IMR-90 (cell line): Measurements from ENCODE around the gene COL4A2. TPM values are rescaled to one million over a fixed set of nuclear protein-coding genes. Genes with fewer than 3 reads are reported as not detected.

ENCODE experiments used
- ATAC-seq: fragments of 200-7000 bp; cut with Tn5 transposase; 2 replicates; pipeline ENCODE4 v1.9.1; 2020; ENCODE audit warnings: low read depth, mild to moderate bottlenecking, moderate library complexity
- BruUV-seq: library from RNA; stranded (reverse); fragments of 400-500 nt; replicated peaks from 2 replicates; lab custom pipeline; 2021; lab: Mats Ljungman, UMichigan
- CTCF ChIA-PET: fragments of 300-600 bp; formaldehyde crosslinking; extraction: SDS; loops from one replicate; lab custom pipeline; 2021; ENCODE audit warnings: antibody characterized with exemption; lab: Yijun Ruan, JAX
- POLR2A ChIA-PET: fragments of 300-600 bp; sonication (Branson Sonifier 250); formaldehyde crosslinking; loops from one replicate; lab custom pipeline; 2022; ENCODE audit warnings: antibody characterized with exemption; ENCODE audit not compliant: unreplicated experiment; lab: Charles Lee
- DNase-seq: peaks from one replicate; pipeline ENCODE4 v3.0.0; 2013
- H2AFZ ChIP-seq: replicated peaks from 2 replicates; pipeline ENCODE3; 2013; ENCODE audit warnings: low read length, mild to moderate bottlenecking; ENCODE audit not compliant: poor library complexity
- H2AK5ac ChIP-seq: 2 replicates; pipeline ENCODE4 v1.6.1; 2013; ENCODE audit warnings: low read depth, low read length, inconsistent platforms
- H2AK9ac ChIP-seq: replicated peaks from 2 replicates; pipeline ENCODE3; 2013; ENCODE audit warnings: mild to moderate bottlenecking, low read depth, low read length, moderate library complexity; ENCODE audit not compliant: poor library complexity
- H2BK120ac ChIP-seq: 2 replicates; pipeline ENCODE4 v1.6.1; 2013; ENCODE audit warnings: low read depth, low read length, inconsistent platforms
- H2BK15ac ChIP-seq: 3 replicates; pipeline ENCODE4 v1.6.1; 2013; ENCODE audit warnings: low read depth, low read length, inconsistent platforms
- H2BK20ac ChIP-seq: 2 replicates; pipeline ENCODE4 v1.6.1; 2013; ENCODE audit warnings: low read depth, mild to moderate bottlenecking, inconsistent platforms, low read length, moderate library complexity
- H2BK5ac ChIP-seq: 2 replicates; pipeline ENCODE4 v1.6.1; 2013; ENCODE audit warnings: mild to moderate bottlenecking, low read depth, low read length, inconsistent platforms; ENCODE audit not compliant: poor library complexity, severe bottlenecking
- H3K14ac ChIP-seq: replicated peaks from 2 replicates; pipeline ENCODE4 v1.6.1; 2013; ENCODE audit warnings: low read depth, low read length, inconsistent platforms
- H3K18ac ChIP-seq: 2 replicates; pipeline ENCODE4 v1.6.1; 2013; ENCODE audit warnings: low read depth, low read length, control low read depth
- H3K23ac ChIP-seq: 2 replicates; pipeline ENCODE4 v1.6.1; 2013; ENCODE audit warnings: low read depth, low read length, inconsistent platforms
- H3K27ac ChIP-seq: 2 replicates; pipeline ENCODE4 v1.5.1; 2013; ENCODE audit warnings: mild to moderate bottlenecking, control low read depth, low read length; ENCODE audit not compliant: insufficient read depth
- H3K27me3 ChIP-seq: 2 replicates; pipeline ENCODE4 v1.6.1; 2013; ENCODE audit warnings: low read length; ENCODE audit not compliant: control insufficient read depth, insufficient read depth
- H3K36me3 ChIP-seq: 2 replicates; pipeline ENCODE4 v1.6.1; 2013; ENCODE audit warnings: low read length, mixed read lengths; ENCODE audit not compliant: control insufficient read depth, insufficient read depth
- H3K4ac ChIP-seq: 2 replicates; pipeline ENCODE4 v1.6.1; 2013; ENCODE audit warnings: low read depth, low read length, inconsistent platforms
- H3K4me1 ChIP-seq: 2 replicates; pipeline ENCODE4 v1.6.1; 2013; ENCODE audit warnings: low read length, mixed read lengths; ENCODE audit not compliant: control insufficient read depth, insufficient read depth
- H3K4me2 ChIP-seq: 2 replicates; pipeline ENCODE4 v1.6.1; 2013; ENCODE audit warnings: low read depth, mild to moderate bottlenecking, control low read depth, low read length, moderate library complexity
- H3K4me3 ChIP-seq: 2 replicates; pipeline ENCODE4 v1.5.1; 2013; ENCODE audit warnings: low read depth, mild to moderate bottlenecking, control low read depth, low read length, moderate library complexity; ENCODE audit not compliant: insufficient read depth
- H3K56ac ChIP-seq: 2 replicates; pipeline ENCODE4 v1.6.1; 2013; ENCODE audit warnings: low read length, inconsistent platforms; ENCODE audit not compliant: insufficient read depth; ENCODE audit errors: extremely low read depth
- H3K79me1 ChIP-seq, 2 experiments: 2 replicates each; pipeline ENCODE4 v1.6.1; 2013; ENCODE audit warnings: low read length in 2 of 2, inconsistent platforms in 1 of 2, low read depth in 1 of 2
- H3K9ac ChIP-seq: 2 replicates; pipeline ENCODE4 v1.6.1; 2013; ENCODE audit warnings: low read depth, low read length, control low read depth
- H3K9me1 ChIP-seq: 2 replicates; pipeline ENCODE4 v1.6.1; 2013; ENCODE audit warnings: low read length, inconsistent platforms; ENCODE audit not compliant: insufficient read depth
- H3K9me3 ChIP-seq: 2 replicates; pipeline ENCODE4 v1.6.1; 2013; ENCODE audit warnings: low read length; ENCODE audit not compliant: control insufficient read depth, insufficient read depth
- H4K20me1 ChIP-seq: 2 replicates; pipeline ENCODE4 v1.6.1; 2013; ENCODE audit warnings: low read length, inconsistent platforms; ENCODE audit not compliant: insufficient read depth
- H4K5ac ChIP-seq: 2 replicates; pipeline ENCODE4 v1.6.1; 2013; ENCODE audit warnings: mild to moderate bottlenecking, low read depth, low read length, control low read depth
- H4K8ac ChIP-seq, 2 experiments: 2 replicates each; pipeline ENCODE4 v1.6.1; 2013; ENCODE audit warnings: low read depth in 2 of 2, low read length in 2 of 2, control low read depth in 1 of 2, inconsistent platforms in 1 of 2
- H4K91ac ChIP-seq: 2 replicates; pipeline ENCODE4 v1.6.1; 2013; ENCODE audit warnings: low read depth, low read length, inconsistent platforms; ENCODE audit not compliant: insufficient read depth
- BHLHE40 ChIP-seq: fragments of 150-350 bp; IDR thresholded peaks from 2 replicates; pipeline ENCODE4 v1.6.1; 2016; ENCODE audit warnings: mild to moderate bottlenecking, low read depth, low read length
- CEBPB ChIP-seq: IDR thresholded peaks from 2 replicates; pipeline ENCODE4 v1.6.1; 2012; ENCODE audit warnings: low read depth, low read length, improper control_type of control experiment
- CHD1 ChIP-seq: IDR thresholded peaks from 2 replicates; pipeline ENCODE4 v1.6.1; 2012; ENCODE audit warnings: low read depth, low read length, improper control_type of control experiment
- FOS ChIP-seq: fragments of 150-350 bp; IDR thresholded peaks from 2 replicates; pipeline ENCODE4 v1.6.1; 2016; ENCODE audit warnings: low read depth, low read length
- MAFK ChIP-seq: IDR thresholded peaks from 2 replicates; pipeline ENCODE4 v1.6.1; 2012; ENCODE audit warnings: low read depth, low read length, improper control_type of control experiment
- MAZ ChIP-seq: IDR thresholded peaks from 2 replicates; pipeline ENCODE4 v1.6.1; 2012; ENCODE audit warnings: low read depth, mild to moderate bottlenecking, low read length, improper control_type of control experiment, moderate library complexity, borderline replicate concordance
- RAD21 ChIP-seq: IDR thresholded peaks from 2 replicates; pipeline ENCODE4 v1.6.1; 2012; ENCODE audit warnings: low read length, improper control_type of control experiment
- RCOR1 ChIP-seq: IDR thresholded peaks from 2 replicates; pipeline ENCODE4 v1.6.1; 2012; ENCODE audit warnings: mild to moderate bottlenecking, low read length, improper control_type of control experiment; ENCODE audit not compliant: insufficient replicate concordance
- RFX5 ChIP-seq: IDR thresholded peaks from 2 replicates; pipeline ENCODE4 v1.8.0; 2012; ENCODE audit warnings: low read depth, mild to moderate bottlenecking, low read length, moderate library complexity
- SMC3 ChIP-seq: fragments of 150-350 bp; IDR thresholded peaks from 2 replicates; pipeline ENCODE4 v1.6.1; 2016; ENCODE audit warnings: low read depth, mild to moderate bottlenecking, antibody characterized with exemption, low read length, moderate library complexity
- WGBS, 2 experiments: methylation state at CpG; one replicate each; pipeline versions ENCODE4 v1.1.5 to v1.1.7; 2013; ENCODE audit warnings: missing lambda C conversion rate in 2 of 2; ENCODE audit not compliant: insufficient read length in 1 of 2; ENCODE audit errors: extremely low coverage in 2 of 2; 5-methylcytosine and 5-hydroxymethylcytosine counted together
- dilution Hi-C: fragments of 300-500 bp; cut with HindIII; formaldehyde crosslinking; loops from one replicate; pipeline ENCODE4 v1.14.3; 2018; ENCODE audit warnings: low sequenced_read_pairs; ENCODE audit not compliant: unreplicated experiment
- in situ Hi-C: fragments of 300-500 bp; cut with MboI; formaldehyde crosslinking; loops from 3 replicates; pipeline ENCODE4 v1.14.3; 2019; ENCODE audit warnings: low sequenced_read_pairs, inconsistent platforms, mixed read lengths
- intact Hi-C: fragments of 100-400 bp; cut with micrococcal nuclease; formaldehyde crosslinking; loops from 2 replicates; pipeline ENCODE4 v1.10.0; 2022
- polyA plus RNA-seq, 3 experiments: library from polyadenylated mRNA; depleted of rRNA; stranded (reverse); fragments of >200 nt; gene quantifications; 2 replicates each; pipeline ENCODE4 v1.2.3, GENCODE V29; 2012; ENCODE audit warnings: low replicate concordance in 1 of 3
- total RNA-seq: library from RNA; depleted of rRNA; stranded (reverse); fragments of >200 nt; gene quantifications from 2 replicates; pipeline ENCODE4 v1.2.3, GENCODE V29; 2012
- TF ChIP-seq, protein P1 (sequence below): fragments of 150-350 bp; IDR thresholded peaks from 2 replicates; pipeline ENCODE4 v1.6.1; 2016; ENCODE audit warnings: low read depth, mild to moderate bottlenecking, low read length, moderate library complexity, borderline replicate concordance
- TF ChIP-seq, protein P2 (sequence below): fragments of 150-350 bp; IDR thresholded peaks from 2 replicates; pipeline ENCODE4 v1.6.1; 2017; ENCODE audit warnings: mild to moderate bottlenecking, antibody characterized with exemption, low read length, low read depth
- TF ChIP-seq, protein P3 (sequence below): conservative IDR thresholded peaks from 2 replicates; pipeline ENCODE4 v1.5.1; 2012; ENCODE audit warnings: mild to moderate bottlenecking, low read depth, low read length, improper control_type of control experiment

Gene COL4A2
- total and polyA plus RNA-seq, 2 of the 4 experiments (the other 2 are of a cell fraction): 90.7 to 457 TPM

DNA sequence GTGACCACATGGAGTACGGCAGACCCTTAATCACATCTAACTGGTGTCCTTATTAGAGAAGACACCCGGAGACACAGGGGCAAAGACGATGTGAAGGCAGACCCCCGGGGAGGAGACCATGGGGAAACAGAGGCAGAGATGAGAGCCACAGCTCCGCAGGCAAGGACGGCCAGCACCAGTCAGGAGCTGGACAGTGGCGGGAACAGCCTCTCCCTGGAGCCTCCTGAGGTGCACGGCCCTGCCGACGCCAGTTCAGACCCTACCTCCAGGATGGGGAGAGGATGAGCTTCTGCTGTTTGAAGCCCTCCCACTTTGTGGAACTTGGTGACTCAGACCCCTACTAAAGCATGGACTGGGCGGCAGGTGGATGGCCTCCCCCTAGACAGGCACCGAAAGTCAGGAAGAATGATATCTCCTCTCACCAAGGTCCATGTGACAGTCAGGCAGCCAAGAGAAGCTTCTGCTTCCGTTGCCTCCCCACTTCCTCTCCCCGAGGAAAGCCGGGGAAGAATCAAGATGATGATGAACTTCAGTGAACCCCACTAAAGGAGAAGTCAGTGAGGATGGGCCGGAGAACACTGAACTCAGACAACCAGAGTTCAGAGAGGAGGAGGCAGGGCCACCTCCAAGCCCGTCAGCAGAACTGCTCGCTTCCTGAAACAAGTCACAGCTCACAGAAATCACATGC lies 229.1 kb downstream of the COL4A2 start:
- Histone ChIP-seq H3K27ac (no peak overlapping the region), H3K14ac (no peak overlapping the region), H3K9me1 (no peaks in the 10 kb centered on the region), H3K27me3 (no peaks in the 10 kb centered on the region), H3K36me3 (no peaks in the 10 kb centered on the region), H3K79me1 (peaks cover 0 to 7% of the 10 kb centered on the region in 2 experiments; a peak in 1 of 4 replicates), H3K9me3 (no peaks in the 10 kb centered on the region), H4K91ac (no peak overlapping the region), H4K8ac (no peak overlapping the region), H3K4ac (no peak overlapping the region), H2BK15ac (no peak overlapping the region), H3K23ac (no peak overlapping the region), H4K20me1 (no peaks in the 10 kb centered on the region; the same call in 1 of the 2 replicates), H2AK9ac (no peak overlapping the region), H2BK20ac (no peak overlapping the region), H4K5ac (no peak overlapping the region), H3K18ac (no peak overlapping the region), H3K9ac (no peak overlapping the region), H2AFZ (peak overlapping the region; percentile 47), H2AK5ac (no peak overlapping the region), H2BK5ac (no peak overlapping the region), H3K56ac (no peak overlapping the region), H2BK120ac (no peak overlapping the region), H3K4me3 (no peak overlapping the region), H3K4me1 (peaks cover 5% of the 10 kb centered on the region), H3K4me2 (no peak overlapping the region)
- 100% methylated on average over 4 of the region's 18 CpGs; no CpG with 5 or more reads in 1 of the 2 experiments for WGBS, 2 experiments
- dilution Hi-C loops: no loop called here
- DNase-seq: no peak
- intact Hi-C loops: no loop called here
- TF ChIP-seq RFX5: no peak
- TF ChIP-seq MAFK: no peak
- no peak for TF ChIP-seq CEBPB
- TF ChIP-seq, protein P1, sequence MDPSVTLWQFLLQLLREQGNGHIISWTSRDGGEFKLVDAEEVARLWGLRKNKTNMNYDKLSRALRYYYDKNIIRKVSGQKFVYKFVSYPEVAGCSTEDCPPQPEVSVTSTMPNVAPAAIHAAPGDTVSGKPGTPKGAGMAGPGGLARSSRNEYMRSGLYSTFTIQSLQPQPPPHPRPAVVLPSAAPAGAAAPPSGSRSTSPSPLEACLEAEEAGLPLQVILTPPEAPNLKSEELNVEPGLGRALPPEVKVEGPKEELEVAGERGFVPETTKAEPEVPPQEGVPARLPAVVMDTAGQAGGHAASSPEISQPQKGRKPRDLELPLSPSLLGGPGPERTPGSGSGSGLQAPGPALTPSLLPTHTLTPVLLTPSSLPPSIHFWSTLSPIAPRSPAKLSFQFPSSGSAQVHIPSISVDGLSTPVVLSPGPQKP: no peak
- no peak for TF ChIP-seq RCOR1
- TF ChIP-seq RAD21: no peak
- TF ChIP-seq, protein P2, sequence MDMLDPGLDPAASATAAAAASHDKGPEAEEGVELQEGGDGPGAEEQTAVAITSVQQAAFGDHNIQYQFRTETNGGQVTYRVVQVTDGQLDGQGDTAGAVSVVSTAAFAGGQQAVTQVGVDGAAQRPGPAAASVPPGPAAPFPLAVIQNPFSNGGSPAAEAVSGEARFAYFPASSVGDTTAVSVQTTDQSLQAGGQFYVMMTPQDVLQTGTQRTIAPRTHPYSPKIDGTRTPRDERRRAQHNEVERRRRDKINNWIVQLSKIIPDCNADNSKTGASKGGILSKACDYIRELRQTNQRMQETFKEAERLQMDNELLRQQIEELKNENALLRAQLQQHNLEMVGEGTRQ: no peak
- no peak for TF ChIP-seq CHD1
- no peak for TF ChIP-seq SMC3
- no peak for TF ChIP-seq FOS
- TF ChIP-seq, protein P3, sequence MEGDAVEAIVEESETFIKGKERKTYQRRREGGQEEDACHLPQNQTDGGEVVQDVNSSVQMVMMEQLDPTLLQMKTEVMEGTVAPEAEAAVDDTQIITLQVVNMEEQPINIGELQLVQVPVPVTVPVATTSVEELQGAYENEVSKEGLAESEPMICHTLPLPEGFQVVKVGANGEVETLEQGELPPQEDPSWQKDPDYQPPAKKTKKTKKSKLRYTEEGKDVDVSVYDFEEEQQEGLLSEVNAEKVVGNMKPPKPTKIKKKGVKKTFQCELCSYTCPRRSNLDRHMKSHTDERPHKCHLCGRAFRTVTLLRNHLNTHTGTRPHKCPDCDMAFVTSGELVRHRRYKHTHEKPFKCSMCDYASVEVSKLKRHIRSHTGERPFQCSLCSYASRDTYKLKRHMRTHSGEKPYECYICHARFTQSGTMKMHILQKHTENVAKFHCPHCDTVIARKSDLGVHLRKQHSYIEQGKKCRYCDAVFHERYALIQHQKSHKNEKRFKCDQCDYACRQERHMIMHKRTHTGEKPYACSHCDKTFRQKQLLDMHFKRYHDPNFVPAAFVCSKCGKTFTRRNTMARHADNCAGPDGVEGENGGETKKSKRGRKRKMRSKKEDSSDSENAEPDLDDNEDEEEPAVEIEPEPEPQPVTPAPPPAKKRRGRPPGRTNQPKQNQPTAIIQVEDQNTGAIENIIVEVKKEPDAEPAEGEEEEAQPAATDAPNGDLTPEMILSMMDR: no peak
- no peak for TF ChIP-seq MAZ
- no peak for TF ChIP-seq BHLHE40
- no peak for ATAC-seq
- BruUV-seq: no TSS peak
- POLR2A ChIA-PET: no interaction called here
- CTCF ChIA-PET: no interaction called here
- in situ Hi-C loops: no loop called here
